Testis (tissue), 3 donors: ENCODE data around the gene ZNF224. TPM values are rescaled to one million over a fixed set of nuclear protein-coding genes. Genes with fewer than 3 reads are reported as not detected.
A peak's percentile ranks its signal among the peaks of the same experiment; 100 is the strongest.
"Not testable (repeated sequence)": the region's sequence is repeated elsewhere in the genome, so short reads cannot be mapped to it uniquely, and the experiment has no call there.

Source experiments
- DNase-seq: peaks from one replicate; pipeline ENCODE4 v3.0.0-alpha.2; 2019
- H3K27ac ChIP-seq, 2 donors: fragments of 200-600 bp; sonication (generic); one replicate each; pipeline ENCODE4 v1.5.1; 2019
- H3K27me3 ChIP-seq: fragments of 200-600 bp; sonication (generic); one replicate; pipeline ENCODE4 v1.5.1; 2019
- H3K36me3 ChIP-seq: fragments of 200-600 bp; sonication (generic); one replicate; pipeline ENCODE4 v1.5.1; 2017; ENCODE audit warnings: low read depth; ENCODE audit errors: missing control alignments
- H3K4me1 ChIP-seq: fragments of 200-600 bp; sonication (generic); one replicate; pipeline ENCODE4 v1.5.1; 2019
- H3K4me3 ChIP-seq, 2 donors: fragments of 200-600 bp; sonication (generic); one replicate each; pipeline ENCODE4 v1.5.1; 2017 to 2019
- H3K9me3 ChIP-seq: fragments of 200-600 bp; sonication (generic); one replicate; pipeline ENCODE4 v1.5.1; 2017
- CTCF ChIP-seq, 3 experiments: fragments of 450-650 bp in 2 of 3; fragments of 200-600 bp in 1 of 3; sonication (generic) in 1 of 3; IDR thresholded peaks; one replicate each; pipeline ENCODE4 v1.5.1; 2016 to 2019; ENCODE audit warnings: antibody characterized with exemption in 3 of 3, mild to moderate bottlenecking in 2 of 3, moderate library complexity in 1 of 3
- POLR2A ChIP-seq: fragments of 450-650 bp; IDR thresholded peaks from one replicate; pipeline ENCODE4 v1.6.1; 2017; ENCODE audit warnings: antibody characterized with exemption, mild to moderate bottlenecking, moderate library complexity
- WGBS, 2 donors: methylation state at CpG; one replicate each; pipeline ENCODE4 v1.1.5; 2018; 5-methylcytosine and 5-hydroxymethylcytosine counted together
- intact Hi-C: fragments of 100-400 bp; cut with DNase I; formaldehyde crosslinking; loops from one replicate; pipeline ENCODE4 v1.15.1; 2023; ENCODE audit warnings: low total_unique reads
- polyA plus RNA-seq: library from polyadenylated mRNA; stranded (reverse); fragments of 350-450 nt; fragmentation: Illumina TruSeq; extraction: RNeasy Lipid Tissue Mini Kit (QIAGEN cat#74804); gene quantifications from one replicate; pipeline ENCODE4 v1.2.3, GENCODE V29; 2014; ENCODE audit warnings: low read depth, low replicate concordance; ENCODE audit not compliant: insufficient read depth
- total RNA-seq, 2 donors: library from RNA; depleted of rRNA; stranded (reverse); fragments of >200 nt; gene quantifications; one replicate each; pipeline ENCODE4 v1.2.3, GENCODE V29; 2016

The ZNF224 gene
- total and polyA plus RNA-seq, 3 donors from 2014 or later, result 11.3 to 22.7 (median 21.8) TPM

GRCh38 chr19:44113784-44114390 is 19.7 kb downstream of the ZNF224 start:
- 3% methylated on average over 13 to 18 of the region's 18 CpGs for WGBS, 2 donors
- Histone ChIP-seq H3K4me3 (peak overlapping the region; percentile 72 to 90), H3K9me3 (no peaks in the 10 kb centered on the region), H3K4me1 (peaks cover 11% of the 10 kb centered on the region), H3K36me3 (no peaks in the 10 kb centered on the region), H3K27ac (peak overlapping the region; percentile 36 to 59), H3K27me3 (no peaks in the 10 kb centered on the region)
- peak; percentile 37 for DNase-seq
- no peak for TF ChIP-seq POLR2A
- no peak for TF ChIP-seq CTCF (IDR thresholded peaks at IDR 0.05)
- intact Hi-C loops, result loop anchor here (10.0 kb wide), 1 partner anchor 59 kb away; the partner anchor contains the start of gene ZNF223

GRCh38 chr19:44121162-44121561 is 27.0 kb downstream of the ZNF224 start:
- H3K4me3 ChIP-seq, H3K36me3 ChIP-seq, H3K9me3 ChIP-seq, H3K27ac ChIP-seq, DNase-seq, H3K27me3 ChIP-seq, H3K4me1 ChIP-seq, intact Hi-C loops: not testable (repeated sequence)
- 91 to 96% methylated on average over 4 of the region's 4 CpGs for WGBS, 2 donors

- intact Hi-C loops, result no loop called here
- Histone ChIP-seq H3K9me3 (no peaks in the 10 kb centered on the region), H3K36me3 (no peaks in the 10 kb centered on the region), H3K4me3 (no peak overlapping the region), H3K4me1 (no peaks in the 10 kb centered on the region), H3K27me3 (no peaks in the 10 kb centered on the region), H3K27ac (no peak overlapping the region)
- DNase-seq, result no peak
- TF ChIP-seq POLR2A (no peak), CTCF (IDR thresholded peaks at IDR 0.05) (no peak)
- WGBS, 2 donors, result 92 to 94% methylated on average over 5 of the region's 5 CpGs
Measured at GRCh38 chr19:44131955-44132354, 37.8 kb downstream of the ZNF224 start.

GRCh38 chr19:44141191-44142058 is 47.3 kb downstream of the ZNF224 start, which contains the start of gene ZNF234:
Gene ZNF234, plus strand, starts transcription at chr19:44141554. Its CDS starts 3,079 bp downstream, at chr19:44144633.
- no peaks in the 10 kb centered on the region for H3K27me3 ChIP-seq
- H3K27ac ChIP-seq, result peak within 1 kb of the TSS; percentile 62 to 69
- DNase-seq, result peak; percentile 93
- peak within 1 kb of the TSS; percentile 87 to 97 for H3K4me3 ChIP-seq
- H3K4me1 ChIP-seq, result no peaks in the 10 kb centered on the region
- no peaks in the 10 kb centered on the region for H3K36me3 ChIP-seq
- 0 to 1% methylated on average over 21 to 51 of the region's 52 CpGs for WGBS, 2 donors
- H3K9me3 ChIP-seq, result no peaks in the 10 kb centered on the region
- intact Hi-C loops, result no loop called here
- TF ChIP-seq POLR2A, result no peak
- no peak for TF ChIP-seq CTCF (IDR thresholded peaks at IDR 0.05)

- H3K27me3 ChIP-seq, result no peaks in the 10 kb centered on the region
- 4 to 5% methylated on average over 13 of the region's 13 CpGs for WGBS, 2 donors
- no peaks in the 10 kb centered on the region for H3K9me3 ChIP-seq
- no peaks in the 10 kb centered on the region for H3K4me1 ChIP-seq
- peak overlapping the region; percentile 87 to 97 for H3K4me3 ChIP-seq
- no peak for DNase-seq
- H3K36me3 ChIP-seq, result no peaks in the 10 kb centered on the region
- peak overlapping the region in 1 of 2 donors; percentile 62 for H3K27ac ChIP-seq
- TF ChIP-seq POLR2A (no peak), CTCF (IDR thresholded peaks at IDR 0.05) (no peak)
- intact Hi-C loops, result no loop called here
Measured at GRCh38 chr19:44142059-44142433, 47.9 kb downstream of the ZNF224 start.
